ENCODE measurements around the gene ERN1.

Gene ERN1

DNA sequence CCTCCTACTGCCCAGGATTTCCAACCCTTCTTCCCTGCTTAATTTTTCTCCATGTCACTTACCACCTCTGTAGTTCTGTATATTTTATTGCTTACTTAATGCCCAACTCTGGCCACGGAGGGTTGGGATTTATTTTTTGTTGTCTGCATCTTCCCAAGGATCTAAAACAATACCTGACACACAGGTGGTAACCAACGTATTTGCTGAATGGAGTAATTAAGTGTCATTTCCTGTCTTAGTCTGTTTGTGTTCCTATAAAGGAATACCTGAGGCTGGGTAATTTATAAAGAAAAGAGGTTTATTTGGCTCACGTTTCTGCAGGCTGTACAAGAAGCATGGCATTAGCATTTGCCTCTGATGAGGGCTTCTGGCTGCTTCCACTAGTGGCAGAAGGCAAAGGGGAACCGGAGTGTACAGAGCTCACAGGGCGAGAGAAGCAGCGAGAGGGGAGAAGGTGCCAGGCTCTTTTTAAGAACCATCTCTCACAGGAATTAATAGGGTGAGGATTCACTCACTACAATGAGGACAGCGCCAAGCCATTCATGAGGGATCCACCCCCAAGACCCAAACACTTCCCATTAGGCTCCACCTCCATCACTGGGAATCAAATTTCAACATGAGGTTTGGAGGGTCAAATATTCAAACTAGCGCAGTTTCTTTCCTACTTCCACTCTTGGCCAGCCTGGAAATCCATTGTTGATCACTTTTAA is 44.8 kb downstream of the ERN1 start:
- FAIRE-seq: no peak
- no peak for DNase-seq (ENCODE audit: low spot score)

DNA sequence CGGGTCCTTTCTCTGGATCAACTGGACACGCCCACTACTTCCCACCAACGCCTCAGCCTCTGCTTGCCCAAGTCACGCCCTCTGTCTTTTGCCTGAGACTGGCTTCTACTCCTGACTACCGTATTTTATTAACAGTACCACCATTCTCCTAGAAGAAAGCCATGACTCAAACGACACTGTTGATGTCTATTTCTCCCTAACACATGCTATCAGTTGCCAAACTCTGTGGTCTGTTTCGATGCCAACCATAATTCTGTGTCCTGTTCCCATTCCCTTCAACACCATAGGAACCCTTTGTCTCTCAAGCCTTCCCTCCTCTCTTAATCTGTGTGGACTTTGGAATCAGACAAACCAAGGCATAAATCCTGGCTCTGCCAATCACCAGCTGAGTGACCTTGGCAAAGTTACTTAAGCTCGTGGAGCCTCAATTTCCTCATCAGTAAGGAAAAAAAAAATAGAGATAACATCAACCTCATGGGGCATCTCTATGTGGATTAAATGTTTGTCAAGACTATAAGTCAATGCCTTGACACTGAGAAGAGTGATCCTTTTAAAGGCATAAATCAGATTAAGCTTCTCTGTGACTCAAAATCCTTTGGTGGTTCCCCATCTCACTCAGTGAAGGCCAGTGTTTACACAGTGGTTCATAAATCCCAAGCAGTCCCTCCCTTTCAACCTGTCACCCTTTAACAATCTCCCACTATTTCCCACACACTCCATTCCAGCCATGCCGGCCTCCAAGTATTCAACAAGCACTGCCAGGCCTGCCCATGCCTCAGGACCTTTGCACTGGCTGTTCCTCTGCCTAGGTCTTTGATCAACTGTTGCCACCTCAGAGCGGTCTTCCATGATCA is 45.6 kb downstream of the ERN1 start:
- DNase-seq (ENCODE audit: low spot score) (no peak), FAIRE-seq (no peak)

GRCh38 chr17:64083563-64084085 is 46.3 kb downstream of the ERN1 start:
- FAIRE-seq: no peak
- DNase-seq (ENCODE audit: low spot score): no peak

DNA sequence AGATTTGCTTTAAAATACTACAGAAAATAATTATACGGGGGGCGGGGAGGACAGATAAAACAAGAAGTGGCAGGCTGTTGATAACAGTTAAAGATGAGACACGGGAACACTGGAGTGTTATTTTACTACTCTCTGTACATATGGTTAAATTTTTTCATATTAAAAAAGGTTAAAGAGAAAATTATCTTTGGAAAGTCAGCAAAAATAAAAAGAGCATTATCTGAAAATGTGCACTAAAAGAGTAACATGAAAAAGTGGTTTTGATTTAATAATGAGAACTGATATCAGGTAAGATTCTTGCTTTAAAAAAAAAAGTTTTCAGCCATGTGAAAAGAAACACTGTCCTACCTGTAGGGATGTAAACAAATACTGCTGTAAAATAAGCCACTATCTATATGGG is 46.9 kb downstream of the ERN1 start:
- DNase-seq (ENCODE audit: low spot score) (no peak), FAIRE-seq (no peak)

GRCh38 chr17:64081802-64082799 is 47.8 kb downstream of the ERN1 start:
- FAIRE-seq (no peak), DNase-seq (ENCODE audit: low spot score) (peak; percentile 44)

GRCh38 chr17:64080174-64080618 is 49.7 kb downstream of the ERN1 start:
- DNase-seq (ENCODE audit: low spot score): no peak
- no peak for FAIRE-seq

- no peak for FAIRE-seq
- DNase-seq (ENCODE audit: low spot score): no peak
These were observed 52.6 kb downstream of the ERN1 start for GRCh38 chr17:64077379-64077778.

DNA sequence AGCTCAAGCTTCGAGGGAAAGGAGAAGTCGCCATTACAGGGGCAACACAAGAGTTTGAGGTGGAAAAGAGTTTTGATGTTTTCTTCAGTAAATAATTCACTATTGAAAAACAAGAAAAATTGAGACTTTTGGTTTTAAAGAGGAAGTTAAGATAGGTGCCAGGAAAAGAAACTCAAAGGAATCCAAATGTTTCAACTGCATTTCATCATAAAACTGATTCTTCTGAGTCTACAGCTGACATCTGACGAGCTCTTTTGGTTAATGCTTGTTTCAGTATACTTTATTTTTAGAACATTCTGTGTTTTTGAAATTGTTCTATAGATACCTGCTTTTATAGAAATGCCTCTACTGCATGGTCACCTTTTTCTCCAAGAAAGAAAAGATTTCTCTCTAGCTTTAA is 54.0 kb downstream of the ERN1 start:
- no peak for DNase-seq (ENCODE audit: low spot score)
- no peak for FAIRE-seq

DNA sequence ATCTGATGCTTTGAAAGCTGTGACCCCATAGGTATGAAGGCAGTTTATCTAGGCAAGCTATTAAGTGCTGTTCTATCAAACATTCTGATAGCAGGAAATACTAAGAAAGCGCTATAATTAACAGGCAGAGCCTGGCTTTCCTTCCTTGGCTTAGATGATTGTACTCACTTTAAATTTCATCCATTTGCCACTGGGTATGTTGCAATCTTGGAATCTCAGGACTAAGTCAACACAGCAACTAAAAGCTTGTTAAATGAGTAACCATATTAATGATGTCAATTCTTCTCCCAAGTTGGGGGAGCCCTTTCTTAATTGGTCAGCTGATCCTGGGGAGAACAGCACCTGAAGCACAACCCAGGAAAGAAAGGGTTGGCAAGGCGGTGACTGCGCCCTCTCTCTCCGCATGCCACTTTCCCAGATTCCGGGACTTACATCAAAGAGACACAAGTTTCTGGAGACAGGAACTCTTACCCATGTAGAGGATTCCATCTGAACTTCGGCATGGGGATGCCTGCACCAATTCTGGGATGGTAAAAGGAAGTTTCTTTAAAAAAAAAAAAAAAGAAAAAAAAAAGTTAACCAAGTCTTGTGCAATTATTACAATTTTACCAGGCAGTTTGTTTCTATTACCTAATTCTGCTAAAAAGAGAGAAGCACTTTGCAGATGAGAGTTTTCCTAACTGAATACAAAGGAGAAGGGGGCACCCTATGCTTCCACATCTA is 55.1 kb downstream of the ERN1 start:
- no peak for DNase-seq (ENCODE audit: low spot score)
- no peak for FAIRE-seq

GRCh38 chr17:64073771-64074703 is 55.9 kb downstream of the ERN1 start:
- FAIRE-seq (no peak), DNase-seq (ENCODE audit: low spot score) (no peak)

GRCh38 chr17:64071111-64071510 is 58.8 kb downstream of the ERN1 start:
- DNase-seq (ENCODE audit: low spot score) (no peak), FAIRE-seq (no peak)

- DNase-seq (ENCODE audit: low spot score) (no peak), FAIRE-seq (no peak)
These were observed 59.7 kb downstream of the ERN1 start for GRCh38 chr17:64070213-64070612.

DNA sequence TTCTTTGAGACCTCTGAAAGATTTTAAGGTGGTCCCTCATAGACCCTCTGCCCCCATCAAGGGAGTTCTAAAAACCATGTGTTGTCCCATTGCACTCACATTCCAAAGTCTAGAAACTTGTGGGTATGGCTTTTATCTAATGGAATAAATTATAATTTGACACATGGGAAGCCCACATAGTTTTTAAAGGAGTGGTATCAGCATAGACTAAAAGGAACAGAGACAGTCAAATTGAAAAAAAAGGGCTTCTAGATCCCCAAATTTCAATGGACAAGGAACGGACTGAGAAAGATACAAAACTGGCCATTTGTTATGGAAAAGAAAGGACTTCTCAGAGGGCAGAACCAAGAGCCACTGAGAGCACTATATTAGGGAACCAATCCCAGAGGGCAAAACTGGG is 60.8 kb downstream of the ERN1 start:
- no peak for FAIRE-seq

GRCh38 chr17:64067657-64068056 is 62.3 kb downstream of the ERN1 start:
- FAIRE-seq: no peak
- no peak for DNase-seq (ENCODE audit: low spot score)

More for the DNA sequence above, 60.8 kb downstream of the ERN1 start:
- DNase-seq (ENCODE audit: low spot score): no peak

DNA sequence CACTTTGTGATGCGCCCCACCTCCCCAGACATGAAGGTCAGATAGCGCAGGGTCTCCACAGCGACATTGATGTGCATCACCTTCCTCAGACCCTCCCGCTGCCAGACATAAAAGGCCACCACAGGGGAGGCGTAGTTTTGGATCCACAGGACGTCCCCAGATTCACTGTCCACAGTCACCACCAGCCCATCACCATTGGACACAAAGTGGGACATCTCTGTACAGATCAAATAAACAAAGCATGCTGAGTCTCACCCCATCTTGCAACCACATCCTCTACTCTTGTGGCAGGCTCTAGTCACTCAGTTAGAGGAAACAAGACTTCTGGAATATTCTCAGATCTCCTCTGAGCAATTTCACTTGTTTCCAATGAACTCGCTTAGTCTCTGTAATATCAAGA is 63.2 kb downstream of the ERN1 start:
- no peak for FAIRE-seq
- no peak for DNase-seq (ENCODE audit: low spot score)

DNA sequence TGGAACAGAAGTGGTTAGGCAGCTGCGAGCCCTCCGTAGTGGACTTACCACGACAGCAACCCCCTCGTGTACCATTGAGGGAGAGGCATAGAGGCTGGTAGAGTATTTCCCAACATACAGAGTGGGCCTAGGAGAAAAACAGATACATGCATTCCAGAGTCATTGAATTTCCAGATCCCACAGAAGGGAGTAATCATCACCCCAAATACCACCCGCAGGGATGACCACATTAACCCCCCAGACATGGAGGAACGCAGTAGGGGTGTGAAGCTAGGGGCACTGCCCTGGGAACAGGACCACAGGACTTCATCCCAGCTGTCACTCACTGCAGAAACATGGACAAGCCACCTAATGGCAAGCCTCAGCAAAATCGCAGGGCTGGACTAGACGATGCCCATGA is 64.8 kb downstream of the ERN1 start:
- DNase-seq (ENCODE audit: low spot score): no peak
- FAIRE-seq: no peak

GRCh38 chr17:64064331-64064730 is 65.6 kb downstream of the ERN1 start:
- no peak for FAIRE-seq
- no peak for DNase-seq (ENCODE audit: low spot score)

- FAIRE-seq: no peak
- no peak for DNase-seq (ENCODE audit: low spot score)
These were observed 66.1 kb downstream of the ERN1 start for GRCh38 chr17:64063766-64064224.

DNA sequence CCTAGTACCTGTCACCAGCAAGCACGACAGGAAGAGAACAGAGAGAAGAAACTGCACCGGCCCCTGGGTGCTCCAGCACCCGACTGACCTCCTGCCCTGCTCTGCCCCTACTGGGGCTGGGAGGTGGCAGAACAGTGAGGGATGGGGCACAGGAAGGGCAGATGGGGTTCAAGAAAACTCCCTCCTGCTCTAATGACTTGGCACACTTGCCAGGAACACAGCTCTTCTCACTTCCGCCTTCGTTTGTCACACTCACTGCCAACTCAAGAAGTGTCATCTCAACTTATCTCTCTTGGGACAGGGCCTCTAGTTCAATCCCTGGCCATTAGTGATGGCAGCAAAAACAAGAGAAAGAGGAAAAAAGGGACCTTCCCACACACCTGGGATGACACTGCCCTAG is 66.9 kb downstream of the ERN1 start:
- no peak for FAIRE-seq
- no peak for DNase-seq (ENCODE audit: low spot score)

All from urothelium cell line (cell line).